ENCODE results near the gene BCAR3.

BCAR3 gene

GRCh38 chr1:93532780-93533378 is 148.8 kb downstream of the BCAR3 start:
- no peak for DNase-seq

- DNase-seq, result no peak
These were observed 150.4 kb downstream of the BCAR3 start for GRCh38 chr1:93531193-93531592.

DNA sequence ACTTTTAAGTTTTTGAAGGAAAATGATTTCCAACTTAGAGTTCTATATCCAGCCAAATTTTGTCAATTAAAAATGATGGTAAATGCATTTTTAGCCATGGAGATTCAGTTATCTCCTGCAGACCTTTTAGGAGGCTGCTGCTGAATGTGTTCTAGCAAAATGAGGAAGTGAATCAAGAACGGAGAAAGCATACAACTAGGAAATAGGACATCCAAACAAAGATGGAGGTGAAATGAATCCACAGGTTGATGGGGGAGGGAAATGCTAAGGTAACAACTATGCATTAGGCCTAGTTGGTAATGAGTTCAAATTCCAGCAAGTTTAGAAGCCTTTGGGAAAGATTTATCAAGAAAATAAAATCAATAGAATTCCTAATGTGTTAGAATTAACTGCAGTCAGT is 153.2 kb downstream of the BCAR3 start:
- DNase-seq, result no peak

- DNase-seq, result no peak
These were observed 155.2 kb downstream of the BCAR3 start for GRCh38 chr1:93526431-93526830.

DNA sequence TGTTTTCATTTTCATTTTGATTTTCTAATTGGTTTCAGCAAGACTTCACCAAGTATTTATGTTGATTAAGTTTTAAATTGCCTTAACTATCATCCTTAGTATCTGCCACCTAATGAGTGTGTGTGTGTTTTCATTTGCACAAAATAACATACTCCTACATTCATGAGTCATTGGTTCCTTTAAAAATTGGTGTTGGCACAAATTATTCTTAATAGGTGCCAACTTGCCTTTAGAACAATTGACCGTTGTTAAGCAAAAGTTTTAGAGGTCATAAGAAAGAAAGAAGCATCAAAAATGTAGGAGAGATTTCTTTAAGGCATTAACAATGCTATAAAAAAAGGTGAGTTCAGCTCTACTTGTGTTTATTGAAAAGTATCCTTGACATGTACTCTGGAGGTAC is 156.2 kb downstream of the BCAR3 start:
- no peak for DNase-seq

DNA sequence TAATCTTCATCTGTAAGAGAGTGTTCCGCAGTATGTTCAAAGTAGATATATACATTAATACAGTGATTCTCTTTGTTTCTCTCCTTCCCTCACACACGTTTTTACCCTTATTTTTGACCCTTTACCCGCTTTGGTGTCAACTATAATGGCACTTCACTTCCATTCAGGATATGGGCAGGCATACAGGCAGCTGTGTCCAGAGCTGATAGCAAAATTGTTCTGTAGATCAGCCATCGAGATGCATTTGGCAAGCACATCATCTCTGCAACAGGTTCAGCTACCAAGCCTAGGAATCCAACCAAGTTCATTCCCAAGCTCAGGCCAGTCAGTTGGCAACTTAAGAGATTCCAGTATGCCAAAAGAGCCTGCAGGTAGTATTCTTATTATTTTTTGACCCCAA is 158.9 kb downstream of the BCAR3 start:
- no peak for DNase-seq

DNA sequence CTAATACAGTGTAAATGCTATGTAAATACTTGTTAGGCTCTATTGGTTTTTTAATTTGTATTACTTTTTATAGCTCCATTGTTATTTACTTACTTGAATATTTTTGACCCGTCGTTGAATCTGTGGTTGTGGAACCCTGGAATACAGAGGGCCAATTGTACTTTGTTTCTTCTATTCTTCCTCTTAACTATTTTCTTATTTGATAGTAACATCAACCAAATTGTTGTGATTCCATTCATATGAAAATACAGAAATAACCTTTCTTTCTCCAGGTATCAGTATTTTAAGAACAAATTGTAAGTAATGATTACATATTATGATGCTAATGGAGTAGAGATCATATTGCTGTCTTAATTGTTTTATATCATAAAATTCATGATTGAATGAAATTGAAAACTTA is 160.0 kb downstream of the BCAR3 start:
- DNase-seq, result no peak

- DNase-seq, result no peak
These were observed 162.3 kb downstream of the BCAR3 start for GRCh38 chr1:93519199-93519829.

DNA sequence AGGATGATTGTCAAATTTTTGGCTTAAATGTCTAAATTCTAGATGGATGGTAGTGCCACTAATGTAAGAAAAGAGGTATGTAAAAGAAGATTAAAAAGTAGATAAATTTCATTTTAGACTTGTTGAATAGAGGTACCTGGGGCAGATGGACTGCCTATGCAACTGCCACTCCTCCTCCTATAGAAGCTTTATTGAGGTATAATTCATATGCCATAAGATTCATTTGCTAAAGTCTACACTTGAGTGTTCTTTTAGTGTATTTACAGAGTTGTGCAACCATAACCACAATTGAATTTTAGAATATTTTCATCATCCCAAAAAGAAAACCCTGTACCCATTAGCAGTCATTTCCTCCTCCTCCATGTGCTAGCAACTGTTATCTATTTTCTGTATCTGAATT is 163.1 kb downstream of the BCAR3 start:
- no peak for DNase-seq

GRCh38 chr1:93516164-93516563 is 165.5 kb downstream of the BCAR3 start:
- DNase-seq, result no peak
